Measurements from ENCODE around the gene CDYL. TPM values are rescaled to one million over a fixed set of nuclear protein-coding genes. Genes with fewer than 3 reads are reported as not detected.

Gene CDYL
- total RNA-seq, 4 donors from 2014 or later, result 32.1 to 61.4 (median 39.0) TPM

- WGBS, 2 donors, result 92 to 93% methylated on average over 9 of the region's 9 CpGs
- TF ChIP-seq CTCF (IDR thresholded peaks at IDR 0.05) (no peak), POLR2A (IDR thresholded peaks at IDR 0.05) (no peak)
- no peak overlapping the region for H3K4me3 ChIP-seq (ENCODE audit: low read depth, poor library complexity, severe bottlenecking)
- intact Hi-C loops (cut with DNase I; ENCODE audit: low total_unique reads), result no loop called here
- DNase-seq (ENCODE audit: low spot score in 2 of 2), result no peak
These were observed 114.0 kb downstream of the CDYL start for GRCh38 chr6:4890191-4890590.

GRCh38 chr6:4890627-4891026 lies 114.4 kb downstream of the CDYL start:
- intact Hi-C loops (cut with DNase I; ENCODE audit: low total_unique reads), result no loop called here
- H3K4me3 ChIP-seq (ENCODE audit: low read depth, poor library complexity, severe bottlenecking), result no peak overlapping the region
- DNase-seq (ENCODE audit: low spot score in 2 of 2), result no peak
- WGBS, 2 donors, result 93% methylated on average over 11 of the region's 11 CpGs
- TF ChIP-seq POLR2A (IDR thresholded peaks at IDR 0.05) (no peak), CTCF (IDR thresholded peaks at IDR 0.05) (no peak)

GRCh38 chr6:4891141-4891540 lies 114.9 kb downstream of the CDYL start:
- no peak for DNase-seq (ENCODE audit: low spot score in 2 of 2)
- 94 to 96% methylated on average over 6 of the region's 6 CpGs for WGBS, 2 donors
- intact Hi-C loops (cut with DNase I; ENCODE audit: low total_unique reads), result no loop called here
- no peak for TF ChIP-seq CTCF (IDR thresholded peaks at IDR 0.05)
- no peak for TF ChIP-seq POLR2A (IDR thresholded peaks at IDR 0.05)
- no peak overlapping the region for H3K4me3 ChIP-seq (ENCODE audit: low read depth, poor library complexity, severe bottlenecking)

GRCh38 chr6:4892785-4893485 lies 116.7 kb downstream of the CDYL start:
- WGBS, 2 donors, result 96 to 97% methylated on average over 20 of the region's 20 CpGs
- intact Hi-C loops (cut with DNase I; ENCODE audit: low total_unique reads), result no loop called here
- TF ChIP-seq CTCF (IDR thresholded peaks at IDR 0.05) (no peak), POLR2A (IDR thresholded peaks at IDR 0.05) (no peak)
- no peak for DNase-seq (ENCODE audit: low spot score in 2 of 2)
- no peak overlapping the region for H3K4me3 ChIP-seq (ENCODE audit: low read depth, poor library complexity, severe bottlenecking)

- intact Hi-C loops (cut with DNase I; ENCODE audit: low total_unique reads), result no loop called here
- DNase-seq (ENCODE audit: low spot score in 2 of 2), result no peak
- H3K4me3 ChIP-seq (ENCODE audit: low read depth, poor library complexity, severe bottlenecking), result no peak overlapping the region
- WGBS, 2 donors, result 93 to 94% methylated on average over 9 of the region's 9 CpGs
- TF ChIP-seq CTCF (IDR thresholded peaks at IDR 0.05) (no peak), POLR2A (IDR thresholded peaks at IDR 0.05) (no peak)
These were observed 117.8 kb downstream of the CDYL start for GRCh38 chr6:4894049-4894448.

- 78 to 86% methylated on average over 5 of the region's 5 CpGs for whole genome bisulfite sequencing, 2 donors
These were observed 119.8 kb downstream of the CDYL start for GRCh38 chr6:4895971-4896370.

More at GRCh38 chr6:4895971-4896370, 119.8 kb downstream of the CDYL start:
- no peak for DNase-seq (ENCODE audit: low spot score in 2 of 2)
- TF ChIP-seq CTCF (IDR thresholded peaks at IDR 0.05) (no peak), POLR2A (IDR thresholded peaks at IDR 0.05) (no peak)
- intact Hi-C loops (cut with DNase I; ENCODE audit: low total_unique reads), result no loop called here
- H3K4me3 ChIP-seq (ENCODE audit: low read depth, poor library complexity, severe bottlenecking), result no peak overlapping the region

All from lower leg skin (tissue), 4 donors.